Activated CD4-positive, CD25-positive, alpha-beta regulatory T cell treated with anti-CD3 and anti-CD28 coated beads, Interleukin-2, amount 50 U/mL, for 16 hours (primary cell): ENCODE data around the gene TMEM150A.
A peak's percentile ranks its signal among the peaks of the same experiment; 100 is the strongest.
"Not testable (repeated sequence)": the region's sequence is repeated elsewhere in the genome, so short reads cannot be mapped to it uniquely, and the experiment has no call there.

Source experiments
- DNase-seq: peaks from one replicate; pipeline ENCODE4 v3.0.0-alpha.2; 2020; ENCODE audit warnings: low read depth, low spot score

The TMEM150A gene, protein sequence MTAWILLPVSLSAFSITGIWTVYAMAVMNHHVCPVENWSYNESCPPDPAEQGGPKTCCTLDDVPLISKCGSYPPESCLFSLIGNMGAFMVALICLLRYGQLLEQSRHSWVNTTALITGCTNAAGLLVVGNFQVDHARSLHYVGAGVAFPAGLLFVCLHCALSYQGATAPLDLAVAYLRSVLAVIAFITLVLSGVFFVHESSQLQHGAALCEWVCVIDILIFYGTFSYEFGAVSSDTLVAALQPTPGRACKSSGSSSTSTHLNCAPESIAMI

DNA sequence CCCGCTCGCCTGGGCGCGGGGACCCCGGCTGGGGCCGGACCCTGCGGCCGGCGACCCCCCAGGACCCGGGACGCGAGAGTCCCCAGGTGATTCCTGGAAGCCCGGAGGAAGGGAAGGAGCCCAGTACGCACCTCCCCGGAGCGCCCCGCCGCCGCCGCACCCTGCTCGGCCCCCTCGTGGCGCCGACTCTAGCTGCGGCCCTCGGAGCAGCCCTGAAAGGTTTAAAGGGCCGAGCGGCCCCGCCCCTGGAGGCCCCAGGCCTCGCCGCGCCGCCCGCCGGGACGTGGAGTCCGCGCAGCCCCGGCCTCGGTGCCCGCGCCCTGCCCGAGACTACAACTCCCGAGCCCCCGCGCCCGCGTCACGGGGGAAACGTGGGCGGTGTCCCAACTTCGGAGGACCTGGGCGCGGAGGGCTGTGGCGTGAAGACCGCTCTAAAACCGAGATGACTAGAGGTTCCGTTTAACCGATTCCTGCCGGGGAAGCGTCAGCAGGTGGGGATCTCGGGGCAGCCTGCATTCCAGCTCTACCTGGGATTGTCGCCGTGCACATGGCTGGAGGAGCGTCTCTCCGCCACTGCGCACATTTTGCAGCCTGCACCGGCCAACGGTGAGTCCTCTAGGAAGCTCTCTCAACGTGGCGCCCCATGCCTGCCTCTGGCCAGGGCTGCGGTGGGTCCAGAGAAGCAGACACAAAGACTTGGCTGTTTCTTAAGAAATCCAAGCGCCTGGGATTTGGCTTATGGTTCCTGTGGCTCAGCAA, at the start of gene TMEM150A:
Gene TMEM150A (minus strand): TSS at position 223 of the 759 bp plus-strand sequence. CDS start 750 bp downstream, outside the sequence.
- peak; percentile 69 for DNase-seq

DNA sequence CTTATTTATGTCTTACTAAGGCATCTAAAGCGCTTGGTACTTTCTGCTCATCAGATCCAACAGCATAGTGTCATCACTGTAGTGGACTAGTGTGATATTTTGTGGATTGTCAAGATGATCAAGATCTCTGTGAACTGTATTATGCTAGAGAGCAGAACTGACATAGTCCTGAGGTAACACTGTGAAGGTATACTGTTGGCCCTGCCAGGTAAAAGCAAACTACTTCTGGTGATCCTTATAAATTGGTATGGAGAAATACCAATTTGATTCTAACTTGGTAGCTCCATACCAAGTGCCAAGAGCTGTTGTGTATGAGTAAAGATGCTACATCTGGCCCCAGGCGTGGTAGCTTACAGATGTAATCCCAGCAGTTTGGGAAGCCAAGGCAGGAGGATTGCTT, 49.6 kb upstream of the TMEM150A start:
- no peak for DNase-seq

DNA sequence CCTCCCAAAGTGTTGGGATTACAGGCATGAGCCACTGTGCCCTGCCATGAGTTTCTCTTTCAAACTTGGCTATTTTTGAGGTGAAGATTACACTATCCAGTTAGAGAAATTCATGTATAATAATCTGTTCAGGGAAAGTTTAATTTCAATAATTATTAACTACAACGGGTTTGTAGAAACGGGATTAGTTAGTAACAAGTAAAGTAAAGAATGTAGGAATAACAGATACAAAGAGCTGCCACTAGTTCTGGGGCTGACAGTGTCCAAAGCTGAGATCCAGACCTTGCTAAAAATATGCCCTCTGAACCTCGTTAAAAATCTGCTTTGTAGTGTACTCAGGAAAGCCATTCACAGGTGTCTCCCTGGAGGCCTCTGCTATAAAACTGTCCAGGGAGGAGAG, 48.6 kb upstream of the TMEM150A start:
- DNase-seq = no peak

DNA sequence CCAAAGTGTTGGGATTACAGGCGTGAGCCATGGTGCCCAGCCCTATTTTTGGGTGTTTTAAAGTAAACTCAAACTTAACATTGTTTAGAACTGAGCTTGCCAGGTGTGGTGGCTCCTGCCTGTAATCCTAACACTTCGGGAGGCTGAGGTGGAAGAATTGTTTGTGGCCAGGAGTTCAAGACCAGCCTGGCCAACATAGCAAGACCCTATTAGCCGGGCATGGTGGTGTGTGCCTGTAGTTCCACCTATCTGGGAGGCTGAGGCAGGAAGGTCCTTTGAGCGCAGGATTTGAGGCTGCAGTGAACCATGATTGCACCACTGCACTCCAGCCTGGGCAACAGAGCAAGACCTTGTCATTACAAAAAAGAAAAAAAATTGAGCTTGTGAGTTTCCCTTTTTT, 48.0 kb upstream of the TMEM150A start:
- DNase-seq = no peak

DNA sequence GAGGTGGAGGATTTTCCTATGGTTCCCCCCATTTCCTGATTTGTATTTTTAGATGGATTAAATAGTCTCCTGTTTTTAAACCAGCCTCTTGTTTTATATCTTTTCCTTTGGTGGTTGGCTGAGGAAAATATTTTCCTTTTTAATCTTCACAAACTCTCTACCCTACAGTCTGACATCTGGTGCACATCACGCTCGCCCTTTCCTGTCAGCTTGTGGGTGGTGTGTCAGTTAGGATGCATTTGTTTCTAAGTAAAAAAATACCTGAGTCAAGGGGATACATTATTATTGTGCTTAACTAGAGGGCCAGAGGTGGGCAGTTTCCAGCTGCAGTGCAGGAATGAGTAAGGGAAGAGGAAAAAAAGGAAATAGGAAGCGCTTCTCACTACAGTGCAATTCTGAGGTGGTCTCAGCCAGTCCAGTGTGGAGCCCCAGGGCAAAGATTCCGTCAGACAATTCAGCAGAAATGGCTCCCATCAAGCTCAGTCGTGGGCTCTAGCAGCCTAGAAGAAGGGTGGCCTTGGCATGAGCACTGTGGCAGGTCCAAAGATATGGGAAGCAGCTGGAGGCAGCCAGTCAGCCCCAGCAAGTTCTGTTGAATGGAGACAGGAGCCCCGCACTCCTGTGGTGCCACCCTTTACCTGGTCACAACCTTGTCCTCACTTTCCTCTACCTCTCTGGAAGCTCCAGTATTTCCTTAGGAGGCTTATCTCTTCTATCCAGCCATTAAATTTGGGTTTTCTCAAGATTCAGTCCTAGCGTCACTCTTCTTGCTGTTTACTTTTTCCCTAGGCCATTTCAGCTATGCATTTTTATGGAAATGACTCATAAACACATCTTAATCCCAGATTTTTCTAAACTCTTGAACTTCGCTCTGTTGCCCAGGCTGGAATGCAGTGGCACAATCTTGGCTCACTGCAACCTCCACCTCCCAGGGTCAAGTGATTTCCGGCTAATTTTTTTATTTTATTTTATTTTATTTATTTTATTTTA, 47.0 kb upstream of the TMEM150A start:
- DNase-seq = no peak

DNA sequence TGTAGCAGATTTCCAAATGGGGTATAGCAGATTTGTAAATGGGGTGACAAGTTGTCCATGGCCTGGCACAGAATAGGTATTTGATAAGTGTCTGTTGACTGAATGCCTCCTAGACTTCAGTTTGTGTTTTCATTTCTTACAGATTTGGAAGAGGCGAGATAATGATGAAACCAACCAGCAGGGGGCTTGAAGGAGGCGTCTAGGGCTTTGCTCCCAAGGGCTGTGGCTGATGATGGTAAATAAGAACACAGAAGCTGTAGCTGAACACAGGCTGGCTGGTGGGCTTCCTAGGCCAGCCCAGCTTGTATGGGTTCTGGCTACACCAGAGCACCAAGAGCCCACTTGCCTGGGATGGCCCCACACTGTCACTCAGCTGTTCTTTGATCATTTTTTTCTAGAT, 46.1 kb upstream of the TMEM150A start:
- no peak for DNase-seq

DNA sequence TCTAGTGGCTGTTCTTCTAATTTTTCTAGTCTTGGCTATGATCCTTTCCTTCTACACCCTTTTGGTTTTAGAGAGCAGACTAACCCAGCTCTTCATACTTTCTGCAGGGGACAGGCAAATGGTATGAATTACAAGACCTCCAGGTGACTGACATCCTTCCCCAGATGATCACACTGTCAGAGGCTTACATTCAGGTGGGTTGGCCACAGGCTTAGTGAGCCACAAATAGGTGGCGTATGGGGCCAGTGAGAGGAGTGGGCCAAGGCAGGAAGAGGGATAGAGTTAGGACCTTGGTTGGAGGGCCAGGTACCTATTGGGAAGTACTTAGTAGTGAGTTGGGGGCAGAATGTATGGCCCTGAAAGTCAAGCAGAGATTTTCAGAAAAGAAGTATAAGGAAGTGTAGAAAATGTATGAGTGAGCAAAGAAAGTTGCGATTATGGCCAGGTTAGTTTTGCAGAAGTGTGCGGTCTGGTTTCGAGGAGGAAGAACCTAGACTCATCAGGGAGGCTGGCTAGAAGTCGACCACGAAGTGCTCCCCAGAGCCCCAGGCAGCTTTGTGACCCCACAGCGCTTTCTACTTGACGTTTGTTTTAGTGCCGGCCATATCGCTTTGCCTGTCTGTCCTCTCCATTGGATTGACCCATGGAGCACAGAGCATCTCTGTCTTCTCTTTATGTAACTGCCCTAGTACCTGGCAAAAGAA, 45.5 kb upstream of the TMEM150A start:
- no peak for DNase-seq

DNA sequence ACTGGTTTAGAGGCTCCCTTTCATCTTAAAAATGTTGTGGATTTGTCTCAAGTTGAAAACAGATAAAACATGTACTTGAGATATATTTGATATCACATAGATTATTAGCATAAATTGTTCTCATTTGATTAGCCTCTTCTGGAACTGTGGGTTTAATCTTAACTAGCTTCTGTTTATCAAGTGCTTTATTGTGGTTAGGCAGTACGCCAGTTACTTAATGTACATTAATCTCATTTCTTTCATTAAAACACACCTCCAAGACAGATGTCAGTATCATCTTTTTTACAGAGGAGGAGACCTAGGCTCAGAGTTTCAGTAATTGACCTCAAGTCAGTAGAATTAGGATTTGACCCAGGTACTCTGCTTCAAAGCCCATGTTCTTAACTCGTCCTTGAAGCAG, 43.7 kb upstream of the TMEM150A start:
- no peak for DNase-seq

DNA sequence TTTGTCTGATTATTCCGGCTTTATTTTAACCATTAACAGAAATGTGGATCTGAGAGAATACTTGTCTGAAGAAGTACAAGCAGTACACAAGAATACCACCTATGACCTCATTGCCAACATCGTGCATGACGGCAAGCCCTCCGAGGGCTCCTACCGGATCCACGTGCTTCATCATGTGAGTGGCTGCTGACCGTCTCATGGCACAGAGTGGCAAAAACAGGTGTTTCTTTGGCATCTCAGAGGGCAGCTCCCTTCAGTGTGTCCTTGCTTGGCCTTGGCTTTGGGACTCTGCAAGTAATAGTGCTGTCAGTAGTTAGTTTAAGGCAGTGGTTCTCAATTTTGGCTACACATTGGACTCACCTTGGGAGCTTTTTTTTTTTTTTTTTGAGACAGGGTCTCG, 42.4 kb upstream of the TMEM150A start:
- no peak for DNase-seq

DNA sequence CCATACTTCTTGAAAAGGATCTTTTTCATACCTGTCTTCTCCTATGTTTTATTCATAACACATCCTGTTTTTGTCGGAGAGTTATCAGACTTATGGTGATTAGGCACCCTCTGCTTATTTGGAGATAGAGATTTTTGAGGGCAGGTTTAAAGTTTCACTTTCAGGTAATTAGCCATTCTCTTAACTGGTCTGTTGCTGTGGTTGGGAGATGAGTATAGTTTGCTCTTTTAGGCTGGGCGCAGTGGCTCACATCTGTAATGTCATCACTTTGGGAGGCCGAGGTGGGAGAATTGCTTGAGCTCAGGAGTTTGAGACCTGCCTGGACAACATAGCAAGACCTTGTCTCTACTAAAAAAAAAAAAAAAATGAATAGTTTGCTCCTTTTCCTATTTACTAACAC, 40.2 kb upstream of the TMEM150A start:
- no peak for DNase-seq

DNA sequence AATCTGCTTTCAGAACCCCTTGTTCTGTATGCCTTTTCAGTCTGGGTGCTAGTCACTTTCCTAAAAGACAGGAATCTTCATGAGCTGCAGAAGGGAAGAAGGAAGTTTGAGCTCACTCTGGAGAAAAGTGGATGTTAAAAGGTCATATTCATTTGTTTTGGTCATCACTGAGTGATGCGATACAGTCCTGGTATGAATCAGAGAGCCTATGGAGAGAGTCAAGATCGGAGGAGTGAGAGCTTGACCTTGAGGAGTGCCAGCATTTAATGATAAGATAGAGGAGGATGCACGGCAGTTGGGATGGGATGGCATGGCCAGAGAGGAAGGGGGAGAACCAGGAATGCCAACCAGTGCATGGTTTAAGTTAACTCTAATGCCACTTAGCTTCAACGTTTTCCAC, 33.1 kb upstream of the TMEM150A start:
- DNase-seq = no peak

DNA sequence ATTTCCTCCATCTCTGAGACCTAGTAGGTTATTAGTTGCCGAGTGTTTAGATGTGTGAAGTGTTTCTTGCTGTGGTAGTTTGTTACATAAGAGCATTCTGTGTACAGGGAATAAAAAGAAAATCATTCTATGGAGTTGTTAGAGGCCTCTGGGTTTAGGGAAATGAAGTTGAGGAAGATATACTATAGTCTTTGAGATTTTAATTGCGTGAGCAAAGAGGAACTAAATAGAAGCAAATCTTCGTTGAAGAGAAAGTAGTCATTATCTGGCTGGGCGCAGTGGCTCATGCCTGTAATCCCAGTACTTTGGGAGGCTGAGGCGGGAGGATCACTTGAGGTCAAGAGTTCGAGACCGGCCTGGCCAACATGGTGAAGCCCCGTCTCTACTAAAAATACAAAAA, 32.5 kb upstream of the TMEM150A start:
- no peak for DNase-seq

DNA sequence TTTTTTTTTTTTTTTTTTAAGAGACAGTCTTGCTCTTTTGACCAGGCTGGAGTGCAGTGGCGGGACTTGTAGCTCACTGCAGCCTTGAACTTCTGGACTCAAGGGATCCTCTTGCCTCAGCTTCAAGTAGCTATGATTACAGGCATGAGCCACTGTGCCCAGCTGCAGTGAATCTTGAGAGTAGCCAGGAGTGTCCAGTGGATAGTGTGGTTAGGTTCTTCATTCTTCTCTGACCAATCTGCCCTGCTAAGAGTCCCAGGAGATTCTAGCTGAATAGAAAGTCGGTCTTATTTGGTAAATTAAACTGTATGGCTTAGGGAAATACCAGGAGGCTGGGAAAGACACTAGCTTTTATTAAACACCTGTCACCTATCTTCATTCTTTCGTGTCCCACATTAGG, 28.8 kb upstream of the TMEM150A start:
- no peak for DNase-seq

DNA sequence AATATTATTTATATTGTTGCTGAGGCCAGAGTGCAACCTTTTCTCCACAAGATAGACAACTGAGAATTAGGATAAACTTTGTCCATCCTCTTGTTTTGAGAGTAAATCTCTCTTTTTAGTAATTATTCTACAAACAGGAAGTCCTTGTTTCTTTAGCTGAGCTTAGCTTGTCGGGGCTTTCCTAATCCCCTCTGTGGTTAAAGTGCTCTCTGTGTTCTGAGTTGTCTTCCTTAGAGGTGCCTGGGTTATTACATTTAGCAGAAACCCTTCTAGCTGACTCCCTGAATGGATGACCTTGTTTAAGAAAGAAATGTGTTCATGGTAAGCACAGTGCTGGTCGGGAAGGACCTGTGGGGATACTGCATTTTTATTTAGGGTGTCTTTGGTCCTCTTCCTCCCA, 26.2 kb upstream of the TMEM150A start:
- no peak for DNase-seq

DNA sequence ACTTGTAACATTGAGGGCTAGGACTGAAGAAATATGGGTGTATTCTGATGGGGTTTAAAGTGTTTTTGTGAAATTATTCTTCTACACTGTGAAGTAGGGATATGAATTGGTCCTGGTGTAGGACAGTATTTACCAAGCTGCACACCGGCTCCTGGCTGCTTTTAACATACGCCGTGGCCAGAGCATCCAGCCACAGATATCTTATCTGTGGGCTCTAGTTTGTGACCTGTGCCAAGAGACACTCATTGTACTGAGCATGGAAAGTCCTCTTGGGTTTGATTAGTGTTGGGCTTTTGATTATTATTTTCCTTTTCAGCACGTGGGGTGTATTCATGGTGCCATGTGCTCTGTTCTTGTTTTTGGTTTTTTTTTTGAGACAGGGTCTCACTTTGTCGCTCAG, 21.5 kb upstream of the TMEM150A start:
- DNase-seq = no peak

DNA sequence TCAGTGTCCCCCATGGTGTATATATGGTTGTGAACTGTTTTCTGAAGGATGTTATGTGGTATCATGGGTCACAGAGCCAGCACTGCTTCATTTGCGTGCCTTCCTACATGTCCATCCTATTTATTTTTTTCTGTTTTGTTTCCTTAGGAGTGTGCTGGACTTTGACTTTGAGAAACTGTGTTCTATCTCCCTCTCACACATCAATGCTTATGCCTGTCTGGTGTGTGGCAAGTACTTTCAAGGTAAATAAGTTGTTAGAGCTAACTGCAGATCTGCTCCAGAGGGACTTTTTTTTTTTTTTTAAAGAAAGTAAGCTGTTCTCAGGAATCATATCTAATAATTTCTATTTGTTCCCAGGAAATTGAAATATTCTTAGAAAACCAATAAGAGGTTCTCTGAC, 18.8 kb upstream of the TMEM150A start:
- DNase-seq = no peak

DNA sequence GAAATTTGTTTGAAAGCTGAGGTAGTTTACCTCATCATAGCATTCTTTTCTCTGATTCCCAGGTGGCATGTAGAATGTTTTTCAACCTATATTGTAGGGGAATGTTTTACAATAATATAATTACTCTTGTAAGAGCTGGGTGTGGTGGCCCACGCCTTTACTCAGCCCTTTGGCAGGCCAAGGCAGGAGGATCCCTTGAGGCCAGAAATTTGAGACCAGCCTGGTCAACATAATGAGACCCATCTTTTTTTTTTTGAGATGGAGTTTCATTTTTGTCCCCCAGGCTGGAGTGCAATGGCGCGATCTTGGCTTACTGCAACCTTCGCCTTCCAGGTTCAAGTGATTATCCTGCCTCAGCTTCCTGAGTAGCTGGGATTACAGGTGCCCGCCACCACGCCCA, 17.1 kb upstream of the TMEM150A start:
- DNase-seq = no peak

DNA sequence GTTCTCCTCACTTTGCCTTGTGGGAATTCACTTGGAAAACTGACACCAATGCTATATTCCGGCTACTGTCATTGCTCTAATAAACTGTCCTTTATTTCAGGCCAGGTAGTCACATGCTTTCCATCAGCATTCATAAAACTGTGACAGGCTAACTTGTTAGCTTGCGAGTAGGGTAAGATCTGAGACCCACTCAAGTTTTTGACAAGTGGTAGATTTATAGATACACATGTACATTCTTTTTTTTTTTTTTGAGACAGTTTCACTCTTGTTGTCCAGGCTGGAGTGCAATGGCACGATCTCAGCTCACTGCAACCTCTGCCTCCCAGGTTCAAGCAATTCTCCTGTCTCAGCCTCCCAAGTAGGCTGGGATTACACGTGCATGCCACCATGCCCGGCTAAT, 15.2 kb upstream of the TMEM150A start:
- not testable (repeated sequence) for DNase-seq

DNA sequence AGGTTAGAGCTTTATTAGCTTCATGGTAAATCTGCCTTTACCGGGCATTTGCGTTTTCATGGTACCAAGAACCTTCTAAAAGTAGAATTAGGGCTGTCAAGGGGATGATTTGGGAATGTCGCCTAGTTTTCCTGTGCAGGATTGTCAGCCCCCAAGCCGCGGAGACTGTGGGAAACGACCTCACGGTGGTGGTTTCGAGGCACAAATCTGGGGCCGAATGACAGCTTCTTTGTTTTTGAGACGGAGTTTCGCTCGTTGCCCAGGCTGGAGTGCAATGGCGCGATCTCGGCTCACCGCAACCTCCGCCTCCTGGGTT, 12.9 kb upstream of the TMEM150A start:
- no peak for DNase-seq

DNA sequence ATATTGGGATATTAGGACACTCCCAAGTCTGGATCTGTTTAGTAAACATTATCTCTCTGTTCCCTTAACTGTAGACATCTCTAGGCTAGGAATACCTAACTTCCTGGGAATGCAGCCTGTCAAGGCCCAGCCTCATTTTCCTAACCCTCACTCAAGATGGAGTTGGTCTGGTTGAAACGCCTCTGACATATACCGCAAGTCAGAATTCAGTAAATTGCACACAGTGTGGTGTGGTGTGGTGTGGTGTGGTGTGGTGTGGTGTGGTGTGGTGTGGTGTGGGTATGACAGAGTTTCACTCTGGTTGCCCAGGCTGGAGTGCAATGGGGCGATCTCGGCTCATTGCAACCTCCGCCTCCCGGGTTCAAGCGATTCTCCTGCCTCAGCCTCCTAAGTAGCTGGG, 12.3 kb upstream of the TMEM150A start:
- DNase-seq = not testable (repeated sequence)

DNA sequence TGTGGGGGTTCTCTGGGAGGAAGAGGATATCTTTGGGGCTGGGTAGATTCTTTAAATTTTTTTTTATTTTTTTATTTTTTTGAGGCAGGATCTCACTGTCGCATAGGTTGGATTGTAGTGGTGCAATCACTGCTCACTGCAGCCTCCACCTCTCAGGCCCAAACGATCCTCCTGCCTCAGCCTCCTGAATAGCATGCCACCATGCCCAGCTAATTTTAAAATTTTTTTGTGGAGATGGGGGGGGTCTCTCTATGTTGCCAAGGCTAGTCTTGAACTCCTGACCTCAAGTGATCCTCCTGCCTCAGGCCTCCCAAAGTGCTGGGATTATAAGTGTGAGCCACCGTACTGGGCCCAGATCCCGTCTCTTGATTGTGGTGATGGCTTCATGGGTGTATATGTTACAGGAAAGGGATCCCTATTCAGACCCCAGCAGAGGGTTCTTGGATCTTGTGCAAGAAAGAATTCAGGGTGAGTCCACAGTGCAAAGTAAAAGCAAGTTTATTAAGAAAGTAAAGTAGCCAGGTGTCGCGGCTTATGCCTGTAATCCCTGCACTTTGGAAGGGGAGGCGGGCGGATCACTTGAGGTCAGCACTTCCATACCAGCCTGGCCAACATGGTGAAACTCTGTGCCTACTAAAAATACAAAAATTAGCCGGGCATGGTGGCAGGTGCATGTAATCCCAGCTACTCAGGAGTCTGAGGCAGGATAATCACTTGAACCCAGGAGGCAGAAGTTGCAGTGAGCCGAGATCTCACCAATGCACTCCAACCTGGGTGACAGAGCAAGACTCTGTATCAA, 11.4 kb upstream of the TMEM150A start:
- DNase-seq = no peak
